SK-N-SH (cell line): ENCODE measurements around the gene GOLT1A.

Source experiments
- CTCF ChIP-seq: fragments of 200-600 bp; sonication (generic); IDR thresholded peaks from 2 replicates; pipeline ENCODE4 v1.6.1; 2017; ENCODE audit warnings: antibody characterized with exemption, mild to moderate bottlenecking, moderate library complexity
- EP300 ChIP-seq, 2 experiments: IDR thresholded peaks; 2 replicates each; pipeline versions ENCODE4 v1.4.0 to v1.6.1; 2012; ENCODE audit warnings: borderline replicate concordance in 1 of 2, low read depth in 1 of 2, low read length in 1 of 2
- EZH2phosphoT487 ChIP-seq: fragments of 200-600 bp; sonication (generic); IDR thresholded peaks from 2 replicates; pipeline ENCODE4 v1.6.1; 2017; ENCODE audit warnings: low read depth, mixed run types, mild to moderate bottlenecking, antibody characterized with exemption, moderate library complexity, borderline replicate concordance
- FOXJ3 ChIP-seq: sonication (generic); formaldehyde crosslinking; IDR thresholded peaks from 2 replicates; pipeline ENCODE4 v1.5.1; 2020; ENCODE audit warnings: mild to moderate bottlenecking, missing genetic modification reagents
- GATA2 ChIP-seq: sonication (generic); formaldehyde crosslinking; IDR thresholded peaks from 2 replicates; pipeline ENCODE4 v1.5.0; 2020; ENCODE audit warnings: mild to moderate bottlenecking, missing genetic modification reagents
- JUND ChIP-seq: IDR thresholded peaks from 2 replicates; pipeline ENCODE4 v1.4.0; 2012
- MAX ChIP-seq: IDR thresholded peaks from 2 replicates; pipeline ENCODE4 v1.4.0; 2012; ENCODE audit warnings: low read depth
- MEF2A ChIP-seq: IDR thresholded peaks from 2 replicates; pipeline ENCODE4 v1.4.0; 2012; ENCODE audit warnings: low read depth, borderline replicate concordance
- MXI1 ChIP-seq: IDR thresholded peaks from 2 replicates; pipeline ENCODE4 v1.6.1; 2012; ENCODE audit warnings: mild to moderate bottlenecking, low read depth, low read length, improper control_type of control experiment
- NFIC ChIP-seq: IDR thresholded peaks from 2 replicates; pipeline ENCODE4 v1.4.0; 2012; ENCODE audit warnings: borderline replicate concordance
- POLR2AphosphoS5 ChIP-seq: IDR thresholded peaks from 2 replicates; pipeline ENCODE4 v1.6.1; 2012; ENCODE audit warnings: low read depth, low read length
- REST ChIP-seq: IDR thresholded peaks from 2 replicates; pipeline ENCODE4 v1.6.1; 2012; ENCODE audit warnings: mild to moderate bottlenecking, low read depth, low read length, moderate library complexity
- RFX5 ChIP-seq: IDR thresholded peaks from 2 replicates; pipeline ENCODE4 v1.6.1; 2012; ENCODE audit warnings: mild to moderate bottlenecking, improper control_type of control experiment, low read length

- TF ChIP-seq MXI1, result no peak
- no peak for TF ChIP-seq EP300 (IDR thresholded peaks at IDR 0.05; ENCODE audit: borderline replicate concordance in 1 of 2, low read depth in 1 of 2, low read length in 1 of 2)
- no peak for TF ChIP-seq CTCF
- TF ChIP-seq RFX5, result no peak
- TF ChIP-seq MAX, result no peak
- TF ChIP-seq EZH2phosphoT487, result no peak
- TF ChIP-seq JUND, result no peak
- no peak for TF ChIP-seq FOXJ3
- no peak for TF ChIP-seq POLR2AphosphoS5
- TF ChIP-seq MEF2A, result no peak
- TF ChIP-seq REST, result no peak
- no peak for TF ChIP-seq GATA2 (CRISPR knock-in tag)
- no peak for TF ChIP-seq NFIC
Measured at GRCh38 chr1:204241050-204241449, 27.3 kb upstream of the GOLT1A start.
